Esophagus muscularis mucosa (tissue), 4 donors: ENCODE measurements around the gene OR6K2.

Experiments
- CTCF ChIP-seq, 3 experiments: fragments of 200-600 bp in 2 of 3; fragments of 450-650 bp in 1 of 3; sonication (generic) in 2 of 3; IDR thresholded peaks; one replicate each; pipeline ENCODE4 v1.5.1; 2017 to 2019; ENCODE audit warnings: antibody characterized with exemption in 3 of 3, mild to moderate bottlenecking in 2 of 3, moderate library complexity in 1 of 3
- EP300 ChIP-seq: sonication (generic); formaldehyde crosslinking; IDR thresholded peaks from one replicate; pipeline ENCODE4 v1.6.1; 2017; ENCODE audit warnings: antibody characterized with exemption
- POLR2A ChIP-seq: fragments of 450-650 bp; IDR thresholded peaks from one replicate; pipeline ENCODE4 v1.6.1; 2017; ENCODE audit warnings: antibody characterized with exemption, moderate library complexity, mild to moderate bottlenecking, low read depth
- POLR2AphosphoS5 ChIP-seq, 2 donors: sonication (generic); formaldehyde crosslinking; IDR thresholded peaks; one replicate each; pipeline ENCODE4 v1.6.1; 2017; ENCODE audit warnings: antibody characterized with exemption in 2 of 2

GRCh38 chr1:158689875-158690274 lies 10.6 kb downstream of the OR6K2 start:
- TF ChIP-seq CTCF (IDR thresholded peaks at IDR 0.05) (no peak), POLR2A (no peak), POLR2AphosphoS5 (IDR thresholded peaks at IDR 0.05) (no peak), EP300 (no peak)
